Coronary artery (tissue), 2 donors: ENCODE measurements around the gene TDP2.
"Not testable (repeated sequence)": the region's sequence is repeated elsewhere in the genome, so short reads cannot be mapped to it uniquely, and the experiment has no call there.

Source experiments
- DNase-seq: peaks from one replicate; pipeline ENCODE4 v3.0.0-alpha.2; 2017; ENCODE audit warnings: low spot score
- H3K27ac ChIP-seq, 2 donors: fragments of 200-600 bp; sonication (generic); one replicate each; pipeline ENCODE4 v1.5.1; 2016 to 2019
- H3K4me3 ChIP-seq: fragments of 200-600 bp; sonication (generic); 2 replicates; pipeline ENCODE4 v1.5.1; 2016; ENCODE audit warnings: mild to moderate bottlenecking, moderate library complexity
- TF ChIP-seq, protein P1 (sequence below): fragments of 200-600 bp; sonication (generic); IDR thresholded peaks from one replicate; pipeline ENCODE4 v1.5.1; 2019; ENCODE audit warnings: antibody characterized with exemption

The TDP2 gene

GRCh38 chr6:24691550-24691949 lies 24.9 kb upstream of the TDP2 start:
- TF ChIP-seq, protein P1, sequence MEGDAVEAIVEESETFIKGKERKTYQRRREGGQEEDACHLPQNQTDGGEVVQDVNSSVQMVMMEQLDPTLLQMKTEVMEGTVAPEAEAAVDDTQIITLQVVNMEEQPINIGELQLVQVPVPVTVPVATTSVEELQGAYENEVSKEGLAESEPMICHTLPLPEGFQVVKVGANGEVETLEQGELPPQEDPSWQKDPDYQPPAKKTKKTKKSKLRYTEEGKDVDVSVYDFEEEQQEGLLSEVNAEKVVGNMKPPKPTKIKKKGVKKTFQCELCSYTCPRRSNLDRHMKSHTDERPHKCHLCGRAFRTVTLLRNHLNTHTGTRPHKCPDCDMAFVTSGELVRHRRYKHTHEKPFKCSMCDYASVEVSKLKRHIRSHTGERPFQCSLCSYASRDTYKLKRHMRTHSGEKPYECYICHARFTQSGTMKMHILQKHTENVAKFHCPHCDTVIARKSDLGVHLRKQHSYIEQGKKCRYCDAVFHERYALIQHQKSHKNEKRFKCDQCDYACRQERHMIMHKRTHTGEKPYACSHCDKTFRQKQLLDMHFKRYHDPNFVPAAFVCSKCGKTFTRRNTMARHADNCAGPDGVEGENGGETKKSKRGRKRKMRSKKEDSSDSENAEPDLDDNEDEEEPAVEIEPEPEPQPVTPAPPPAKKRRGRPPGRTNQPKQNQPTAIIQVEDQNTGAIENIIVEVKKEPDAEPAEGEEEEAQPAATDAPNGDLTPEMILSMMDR: no peak
- Histone ChIP-seq H3K4me3 (no peak overlapping the region), H3K27ac (no peak overlapping the region)
- DNase-seq: no peak

DNA sequence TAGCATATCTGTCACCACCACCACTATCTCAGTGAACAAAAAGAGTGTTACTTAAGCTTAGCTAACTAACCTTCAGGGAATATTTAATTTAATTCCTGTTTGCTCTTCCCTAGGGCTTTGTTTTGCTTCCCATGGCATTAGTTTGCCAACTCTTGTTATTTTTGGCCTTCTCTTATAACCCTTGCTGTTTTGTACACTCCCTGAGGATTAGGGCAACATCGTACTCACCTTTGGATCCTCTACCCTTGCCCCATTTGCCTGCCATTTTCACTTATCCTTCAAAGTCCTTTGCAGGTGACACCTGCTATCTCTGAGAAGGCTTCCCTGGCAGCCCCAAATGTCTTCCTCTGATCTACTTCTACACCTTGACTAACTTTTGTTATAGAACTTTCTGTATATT lies 23.9 kb upstream of the TDP2 start:
- Histone ChIP-seq H3K4me3 (no peak overlapping the region), H3K27ac (no peak overlapping the region)
- no peak for DNase-seq
- TF ChIP-seq, protein P1: no peak

DNA sequence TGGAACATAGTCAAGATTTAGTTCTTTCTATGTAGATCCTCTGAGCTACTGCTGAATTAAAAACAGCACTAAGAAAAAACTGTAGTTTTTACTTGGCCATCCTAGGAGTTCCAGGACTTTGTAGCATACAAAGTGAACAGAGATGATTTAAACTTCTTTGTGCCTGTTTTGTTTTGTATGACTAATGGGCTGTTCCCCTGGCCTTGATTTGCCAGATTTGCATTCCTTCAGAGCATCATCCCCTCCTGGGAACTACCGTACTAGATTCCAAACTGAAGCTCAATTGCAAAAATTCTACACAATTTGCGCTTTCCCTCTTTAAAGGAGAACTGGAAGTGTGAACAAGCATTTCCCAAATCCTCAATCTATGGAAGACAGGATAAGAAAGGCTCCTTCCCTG lies 23.3 kb upstream of the TDP2 start:
- TF ChIP-seq, protein P1: no peak
- DNase-seq: no peak
- H3K4me3 ChIP-seq: no peak overlapping the region
- H3K27ac ChIP-seq: no peak overlapping the region

- DNase-seq: no peak
- Histone ChIP-seq H3K27ac (no peak overlapping the region), H3K4me3 (no peak overlapping the region)
- TF ChIP-seq, protein P1: no peak
Observed at GRCh38 chr6:24686946-24687345, 20.2 kb upstream of the TDP2 start.

GRCh38 chr6:24686408-24686807 lies 19.7 kb upstream of the TDP2 start:
- H3K27ac ChIP-seq: no peak overlapping the region
- no peak overlapping the region for H3K4me3 ChIP-seq
- no peak for DNase-seq
- TF ChIP-seq, protein P1: no peak

DNA sequence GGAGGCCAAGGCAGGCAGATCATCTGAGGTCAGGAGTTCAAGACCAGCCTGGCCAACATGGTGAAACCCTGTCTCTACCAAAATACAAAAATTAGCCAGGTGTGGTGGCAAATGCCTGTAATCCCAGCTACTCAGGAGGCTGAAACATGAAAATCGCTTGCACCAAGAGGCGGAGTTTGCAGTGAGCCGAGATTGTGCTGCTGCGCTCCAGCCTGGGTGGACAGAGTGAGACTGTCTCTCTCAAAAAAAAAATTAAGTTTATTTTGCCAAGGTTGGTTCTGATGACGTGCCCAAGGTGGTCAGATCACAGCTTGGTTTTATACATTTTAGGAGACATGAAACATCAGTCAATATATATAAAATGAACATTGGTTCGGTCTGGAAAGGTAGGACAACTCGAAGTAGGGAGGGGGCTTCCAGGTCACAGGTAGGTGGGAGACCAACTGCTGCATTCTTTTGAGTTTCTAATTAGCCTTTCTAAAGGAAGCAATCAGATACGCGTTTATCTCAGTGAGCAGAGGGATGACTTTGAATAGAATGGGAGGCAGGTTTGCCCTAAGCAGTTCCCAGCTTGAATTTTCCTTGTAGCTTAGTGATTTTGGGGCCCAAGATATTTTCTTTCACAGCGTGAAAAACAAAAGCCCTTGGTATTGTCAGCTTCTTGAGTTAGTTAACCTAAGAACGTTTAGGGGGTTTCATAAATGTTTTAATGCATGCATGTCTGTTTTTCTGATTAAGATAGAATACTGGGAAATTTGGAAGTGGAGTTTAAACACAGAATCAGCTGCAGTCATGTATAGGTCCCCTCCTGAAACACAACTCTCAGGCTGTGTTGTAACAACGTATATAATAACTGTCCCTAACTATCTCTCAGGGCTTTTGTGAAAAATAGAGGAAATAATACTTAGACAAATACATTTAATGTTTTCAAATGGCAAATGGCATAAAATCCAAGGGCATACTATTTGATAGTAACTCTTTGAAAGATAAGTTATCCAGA lies 16.9 kb upstream of the TDP2 start:
- TF ChIP-seq, protein P1: no peak
- no peak for DNase-seq
- Histone ChIP-seq H3K27ac (no peak overlapping the region), H3K4me3 (no peak overlapping the region)

DNA sequence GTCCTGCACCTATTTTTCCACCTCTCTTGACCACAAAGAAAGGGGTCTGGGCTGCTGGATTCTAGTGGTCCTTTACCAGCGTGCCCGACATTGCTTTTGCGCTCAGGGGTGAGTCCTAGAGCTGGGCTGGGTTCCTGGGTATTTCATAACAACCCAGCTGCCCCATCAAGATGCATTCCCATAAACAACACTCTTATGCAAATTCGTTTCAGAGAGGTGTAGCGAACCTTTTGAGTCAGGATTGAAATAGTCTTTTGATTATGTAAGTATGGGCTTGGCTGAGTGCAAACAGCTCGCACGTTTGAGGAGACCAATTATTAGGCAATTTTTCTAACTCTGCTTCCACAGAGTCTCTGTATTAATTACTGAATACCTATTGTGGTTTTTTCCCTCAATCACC lies 13.9 kb upstream of the TDP2 start:
- TF ChIP-seq, protein P1: no peak
- no peak for DNase-seq
- Histone ChIP-seq H3K27ac (no peak overlapping the region), H3K4me3 (no peak overlapping the region)

DNA sequence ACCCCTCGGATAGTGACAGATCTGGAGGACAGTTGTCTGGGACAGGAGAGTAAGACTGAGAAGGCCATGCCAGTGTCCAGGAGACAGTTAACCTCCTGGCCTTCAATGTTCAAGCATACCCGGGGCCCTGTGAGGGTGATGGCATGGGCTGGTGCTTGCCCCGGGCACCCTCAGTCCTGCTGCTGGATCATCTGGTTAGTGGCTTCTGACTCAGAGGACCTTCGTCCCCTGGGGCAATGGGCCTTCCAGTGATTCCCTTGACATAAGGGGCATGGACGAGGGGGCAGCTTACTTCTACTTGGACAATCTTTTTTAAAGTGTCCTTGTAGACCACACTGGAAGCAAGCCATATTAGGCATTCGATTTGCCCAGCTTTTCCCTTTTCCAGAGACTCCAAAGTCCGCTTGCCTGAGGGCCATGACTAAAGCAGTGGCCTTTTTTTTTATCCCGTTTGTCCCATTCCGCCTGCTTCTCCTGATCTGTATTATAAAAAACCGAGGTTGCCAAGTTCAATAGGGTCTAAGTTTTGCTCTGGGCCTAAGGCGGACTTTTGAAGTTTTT lies 12.2 kb upstream of the TDP2 start:
- not testable (repeated sequence) for H3K27ac ChIP-seq, H3K4me3 ChIP-seq, DNase-seq
